GM15510 (cell line): ENCODE results near the gene GNB2.

Experiments used
- POLR2A ChIP-seq: IDR thresholded peaks from 3 replicates; pipeline ENCODE4 v1.6.1; 2011; ENCODE audit warnings: borderline replicate concordance; ENCODE audit not compliant: insufficient read length; ENCODE audit errors: extremely low read depth

GNB2 gene

GRCh38 chr7:100675581-100676350 is 2.2 kb downstream of the GNB2 start:
- TF ChIP-seq POLR2A, result peak; percentile 42

DNA sequence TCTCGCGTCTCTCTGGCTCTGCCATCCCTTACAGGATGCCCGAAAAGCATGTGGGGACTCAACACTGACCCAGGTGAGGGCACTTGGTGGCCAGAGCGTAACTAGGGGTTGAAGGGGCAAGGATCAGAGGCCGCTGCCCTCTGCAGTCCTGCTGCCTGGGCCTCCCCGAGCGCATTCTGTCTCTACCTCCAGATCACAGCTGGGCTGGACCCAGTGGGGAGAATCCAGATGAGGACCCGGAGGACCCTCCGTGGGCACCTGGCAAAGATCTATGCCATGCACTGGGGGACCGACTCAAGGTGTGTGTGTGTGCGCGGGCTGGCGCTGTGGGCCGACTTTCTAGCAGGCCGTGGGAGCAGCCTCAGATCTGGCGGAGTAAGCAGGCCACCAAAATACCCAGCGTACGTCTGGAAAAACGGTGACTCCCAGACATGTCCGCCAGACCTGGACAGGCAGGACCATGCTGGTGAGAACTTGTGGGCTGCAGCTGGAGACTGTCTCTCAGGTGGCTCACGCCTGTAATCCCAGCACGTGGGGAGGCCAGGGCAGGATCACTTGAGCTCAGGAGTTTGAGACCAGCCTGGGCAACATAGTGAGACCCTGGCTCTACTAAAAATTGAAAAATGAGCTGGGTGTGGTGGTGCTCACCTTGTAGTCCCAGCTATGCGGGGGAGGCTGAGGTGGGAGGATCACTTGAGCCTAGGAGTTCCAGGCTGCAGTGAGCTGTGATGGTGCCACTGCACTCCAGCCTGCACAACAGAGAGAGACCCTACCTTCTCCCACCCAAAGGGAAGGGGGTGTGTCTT is 3.2 kb downstream of the GNB2 start:
- TF ChIP-seq POLR2A, result no peak

- no peak for TF ChIP-seq POLR2A
These were observed 4.0 kb downstream of the GNB2 start for GRCh38 chr7:100677308-100678267.

DNA sequence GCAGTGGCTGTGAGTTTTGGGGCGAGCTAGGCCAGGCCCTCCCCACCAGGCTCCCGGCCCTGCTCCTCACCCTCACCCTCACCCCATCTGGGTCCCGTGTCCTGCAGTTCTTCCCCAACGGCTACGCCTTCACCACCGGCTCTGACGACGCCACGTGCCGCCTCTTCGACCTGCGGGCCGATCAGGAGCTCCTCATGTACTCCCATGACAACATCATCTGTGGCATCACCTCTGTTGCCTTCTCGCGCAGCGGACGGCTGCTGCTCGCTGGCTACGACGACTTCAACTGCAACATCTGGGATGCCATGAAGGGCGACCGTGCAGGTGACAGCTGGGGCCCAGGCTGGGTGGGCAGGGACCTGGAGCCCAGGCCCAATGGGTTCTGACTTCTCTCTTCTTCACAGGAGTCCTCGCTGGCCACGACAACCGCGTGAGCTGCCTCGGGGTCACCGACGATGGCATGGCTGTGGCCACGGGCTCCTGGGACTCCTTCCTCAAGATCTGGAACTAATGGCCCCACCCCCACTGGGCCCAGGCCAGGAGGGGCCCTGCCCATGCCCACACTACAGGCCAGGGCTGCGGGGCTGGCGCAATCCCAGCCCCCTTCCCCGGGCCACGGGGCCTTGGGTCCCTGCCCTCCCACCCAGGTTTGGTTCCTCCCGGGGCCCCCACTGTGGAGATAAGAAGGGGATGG is 4.9 kb downstream of the GNB2 start:
- peak; percentile 1 for TF ChIP-seq POLR2A

GRCh38 chr7:100679129-100679926 is 5.8 kb downstream of the GNB2 start:
- TF ChIP-seq POLR2A, result no peak

- no peak for TF ChIP-seq POLR2A
These were observed 6.5 kb downstream of the GNB2 start for GRCh38 chr7:100679927-100680575.

- TF ChIP-seq POLR2A, result peak; percentile 15
These were observed 7.2 kb downstream of the GNB2 start for GRCh38 chr7:100680576-100681271.

DNA sequence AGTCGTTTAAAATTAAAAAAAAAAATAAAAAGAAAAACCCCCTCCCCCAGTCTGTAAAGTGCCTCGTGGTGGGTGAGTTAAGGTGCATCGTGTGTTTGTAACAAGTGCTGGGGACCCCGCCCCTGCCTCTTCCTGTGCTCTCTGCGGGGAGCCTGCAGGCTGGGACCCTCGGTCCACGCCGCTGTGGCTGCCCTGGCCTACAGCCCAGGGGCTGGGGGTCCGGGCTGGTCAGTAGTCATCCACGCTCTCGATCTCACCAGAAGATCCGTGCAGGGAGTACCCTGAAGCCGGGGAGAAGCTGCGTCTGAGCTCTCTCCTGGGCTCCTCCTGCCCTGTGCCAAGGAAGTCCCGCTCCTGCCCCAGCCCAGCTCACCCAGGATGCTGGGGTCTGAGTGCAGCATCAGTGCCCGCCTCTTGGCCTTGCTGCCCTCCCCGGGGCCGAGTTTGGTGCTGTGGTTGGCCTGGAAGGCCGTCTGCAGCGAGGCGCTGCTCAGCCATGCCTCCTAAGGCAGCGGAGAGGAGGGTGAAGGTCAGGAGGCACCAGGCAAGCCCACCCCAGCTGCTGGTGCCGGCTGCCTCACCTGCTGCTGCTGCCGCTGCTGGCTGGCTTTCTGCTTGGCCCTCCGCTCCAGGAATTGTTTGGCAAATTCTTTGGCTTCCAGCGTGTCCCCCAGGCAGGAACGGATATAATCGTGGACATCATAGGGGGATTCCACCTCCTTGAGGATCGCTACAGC is 8.1 kb downstream of the GNB2 start:
- TF ChIP-seq POLR2A, result no peak

DNA sequence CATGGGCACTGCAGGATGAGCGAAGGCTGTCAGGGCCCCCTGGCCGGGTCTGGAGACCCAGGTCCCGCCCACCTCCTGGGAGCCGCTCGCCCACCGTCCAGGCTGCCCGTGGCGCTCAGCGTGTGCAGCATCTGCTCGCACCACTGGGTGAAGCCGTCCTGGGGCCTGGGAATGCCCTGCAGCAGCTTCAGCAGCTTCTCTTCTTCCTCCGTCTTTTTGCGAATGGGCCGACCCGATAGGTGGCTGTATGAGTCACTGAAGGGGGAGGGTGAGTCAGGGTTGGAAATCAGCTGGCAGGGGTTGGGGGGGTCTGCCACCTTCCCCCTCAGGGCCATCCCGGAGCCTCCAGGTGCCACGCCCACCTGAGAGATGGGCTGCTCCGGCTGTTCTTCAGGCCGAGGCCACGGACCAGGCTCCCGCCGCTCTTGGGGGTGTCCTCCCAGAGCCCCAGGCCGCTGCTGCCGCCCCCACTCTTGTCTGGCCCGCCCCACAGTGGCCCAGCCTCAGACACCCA is 8.7 kb downstream of the GNB2 start:
- no peak for TF ChIP-seq POLR2A

DNA sequence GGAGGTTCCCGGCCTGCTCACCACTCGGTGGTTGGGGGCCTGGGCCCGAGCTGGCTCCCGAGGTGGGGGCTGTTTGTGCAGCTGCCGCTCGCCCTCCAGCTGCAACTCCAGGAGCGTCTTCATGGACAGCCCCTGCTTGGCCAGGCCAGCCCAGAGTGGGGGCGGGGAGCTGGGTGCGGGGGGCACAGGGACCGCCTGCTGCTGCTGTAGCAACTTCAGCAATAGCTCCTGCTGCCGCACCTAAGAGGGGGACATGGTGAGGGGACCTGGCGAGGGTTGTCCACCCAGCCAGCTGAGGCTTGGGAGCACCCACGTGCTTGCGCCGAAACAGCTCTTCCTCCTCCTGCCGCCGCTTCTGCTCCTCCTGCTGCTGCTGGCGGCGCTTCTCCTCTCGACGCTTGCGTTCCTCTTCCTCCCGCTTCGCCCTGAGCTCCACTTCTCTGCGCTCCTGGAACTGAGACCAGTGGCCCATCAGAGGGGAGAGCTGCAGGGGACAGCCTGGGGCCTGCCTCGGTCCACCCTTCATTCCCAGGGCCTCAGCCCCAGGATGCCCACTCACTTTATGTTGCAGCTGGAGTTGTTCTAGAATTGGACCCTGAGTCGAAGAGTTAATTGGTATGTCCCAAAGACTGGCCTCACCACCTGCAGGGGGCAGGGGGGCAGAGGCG is 9.6 kb downstream of the GNB2 start:
- no peak for TF ChIP-seq POLR2A

DNA sequence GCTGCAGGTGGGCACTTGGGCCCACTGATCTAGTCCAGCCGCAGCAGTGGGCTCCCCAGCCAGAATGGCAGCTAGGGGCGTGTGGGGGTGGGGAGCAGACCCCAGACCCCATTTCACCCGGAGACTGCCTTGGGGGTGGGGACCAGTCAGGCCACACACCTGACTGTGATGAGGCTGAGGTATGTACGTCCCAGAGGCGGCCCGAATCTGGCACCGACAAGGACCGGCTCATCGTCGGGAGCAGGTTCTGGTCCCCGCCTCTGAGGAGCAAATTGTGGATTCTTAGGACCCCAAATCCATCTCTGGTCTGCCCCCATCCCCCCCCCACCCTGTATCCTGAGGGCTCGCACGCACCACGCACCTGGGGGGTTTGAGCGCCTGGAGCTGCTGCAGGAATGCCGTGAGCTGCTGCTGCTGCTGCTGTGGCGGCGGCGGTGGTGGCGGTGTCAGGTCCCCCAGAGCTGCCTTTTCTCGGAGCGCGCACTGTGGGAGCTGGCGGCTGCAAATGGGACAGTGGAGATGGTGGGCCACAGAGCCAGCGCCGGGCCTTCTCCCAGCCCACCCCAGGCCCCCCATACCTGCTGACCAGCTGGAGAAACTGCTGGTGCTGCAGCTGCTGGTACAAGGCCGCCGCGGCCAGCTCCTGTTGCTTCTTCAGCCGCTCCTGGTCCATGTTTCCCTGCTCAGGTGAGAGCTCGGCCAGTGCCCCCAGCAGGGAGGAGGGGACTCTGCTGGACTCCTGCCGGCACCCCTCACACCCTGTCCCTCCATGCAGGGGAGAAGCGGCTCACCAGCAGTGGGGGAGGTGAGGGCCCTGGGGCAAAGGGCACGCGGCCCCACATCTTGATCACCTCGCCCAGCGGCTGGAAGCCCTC is 10.4 kb downstream of the GNB2 start:
- no peak for TF ChIP-seq POLR2A
